Mucosa of descending colon (tissue), 3 donors: Measurements from ENCODE around the gene PEMT. TPM values are rescaled to one million over a fixed set of nuclear protein-coding genes. Genes with fewer than 3 reads are reported as not detected.

ENCODE experiments used
- ATAC-seq: fragments of 200-7000 bp; cut with Tn5 transposase; one replicate; pipeline ENCODE4 v1.9.1; 2020; ENCODE audit warnings: mild to moderate bottlenecking, moderate library complexity
- DNase-seq, 3 donors: peaks; one replicate each; pipeline ENCODE4 v3.0.0-alpha.2; 2020
- H3K36me3 ChIP-seq: fragments of 200-600 bp; one replicate; pipeline ENCODE4 v1.8.0; 2021; ENCODE audit warnings: low read depth, mild to moderate bottlenecking
- H3K4me1 ChIP-seq: fragments of 200-600 bp; one replicate; pipeline ENCODE4 v1.8.0; 2021; ENCODE audit warnings: low read depth, mild to moderate bottlenecking
- H3K4me3 ChIP-seq: fragments of 200-600 bp; one replicate; pipeline ENCODE4 v1.8.0; 2021; ENCODE audit warnings: mild to moderate bottlenecking
- H3K9me3 ChIP-seq: fragments of 200-600 bp; one replicate; pipeline ENCODE4 v1.8.0; 2021; ENCODE audit warnings: mild to moderate bottlenecking
- intact Hi-C, 2 donors: fragments of 100-400 bp; cut with DNase I in 1 of 2; cut with micrococcal nuclease in 1 of 2; formaldehyde crosslinking; loops; one replicate each; pipeline versions ENCODE4 v1.11.0 to v1.11.1; 2022; cut with DNase I, micrococcal nuclease
- total RNA-seq, 3 donors: library from RNA; stranded (reverse); fragmentation: NEBNext Ultra II Directional in 2 of 3; extraction: Animal tissue kit (Norgen Biotek cat#: 25700) in 2 of 3; gene quantifications; one replicate each; pipeline versions ENCODE4 v1.2.1 to v1.2.4, GENCODE V29; 2021 to 2023
- TF ChIP-seq, protein P1 (sequence below): fragments of 200-600 bp; IDR thresholded peaks from one replicate; pipeline ENCODE4 v1.8.0; 2022; ENCODE audit warnings: antibody characterized with exemption, mild to moderate bottlenecking
- donor health status: DM: no; HTN: no; CAD: no; lungs with moderate emphysema.
- donor health status: DM: no; HTN: no; CAD: no.
- donor health status: DM: no; HTN: yes; CAD: no.

PEMT gene
- total RNA-seq, 3 donors from 2014 or later = 15.4 to 18.3 (median 16.1) TPM

- intact Hi-C loops = no loop called here
- Histone ChIP-seq H3K4me1 (no peaks in the 10 kb centered on the region), H3K9me3 (no peaks in the 10 kb centered on the region), H3K36me3 (no peaks in the 10 kb centered on the region), H3K4me3 (no peak overlapping the region)
- TF ChIP-seq, protein P1, sequence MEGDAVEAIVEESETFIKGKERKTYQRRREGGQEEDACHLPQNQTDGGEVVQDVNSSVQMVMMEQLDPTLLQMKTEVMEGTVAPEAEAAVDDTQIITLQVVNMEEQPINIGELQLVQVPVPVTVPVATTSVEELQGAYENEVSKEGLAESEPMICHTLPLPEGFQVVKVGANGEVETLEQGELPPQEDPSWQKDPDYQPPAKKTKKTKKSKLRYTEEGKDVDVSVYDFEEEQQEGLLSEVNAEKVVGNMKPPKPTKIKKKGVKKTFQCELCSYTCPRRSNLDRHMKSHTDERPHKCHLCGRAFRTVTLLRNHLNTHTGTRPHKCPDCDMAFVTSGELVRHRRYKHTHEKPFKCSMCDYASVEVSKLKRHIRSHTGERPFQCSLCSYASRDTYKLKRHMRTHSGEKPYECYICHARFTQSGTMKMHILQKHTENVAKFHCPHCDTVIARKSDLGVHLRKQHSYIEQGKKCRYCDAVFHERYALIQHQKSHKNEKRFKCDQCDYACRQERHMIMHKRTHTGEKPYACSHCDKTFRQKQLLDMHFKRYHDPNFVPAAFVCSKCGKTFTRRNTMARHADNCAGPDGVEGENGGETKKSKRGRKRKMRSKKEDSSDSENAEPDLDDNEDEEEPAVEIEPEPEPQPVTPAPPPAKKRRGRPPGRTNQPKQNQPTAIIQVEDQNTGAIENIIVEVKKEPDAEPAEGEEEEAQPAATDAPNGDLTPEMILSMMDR = no peak
- DNase-seq (no peak), ATAC-seq (no peak)
Observed at GRCh38 chr17:17519886-17520285, 71.6 kb downstream of the PEMT start.

GRCh38 chr17:17518951-17519350 lies 72.6 kb downstream of the PEMT start:
- intact Hi-C loops = no loop called here
- Histone ChIP-seq H3K36me3 (no peaks in the 10 kb centered on the region), H3K9me3 (no peaks in the 10 kb centered on the region), H3K4me3 (no peak overlapping the region), H3K4me1 (no peaks in the 10 kb centered on the region)
- DNase-seq = peak in 1 of 3 donors; percentile 21
- ATAC-seq = no peak
- TF ChIP-seq, protein P1 = no peak

- ATAC-seq = no peak
- Histone ChIP-seq H3K36me3 (no peaks in the 10 kb centered on the region), H3K9me3 (no peaks in the 10 kb centered on the region), H3K4me3 (no peak overlapping the region), H3K4me1 (no peaks in the 10 kb centered on the region)
- TF ChIP-seq, protein P1 = no peak
- peak in 1 of 3 donors; percentile 43 for DNase-seq
- intact Hi-C loops = no loop called here
Observed at GRCh38 chr17:17518014-17518413, 73.5 kb downstream of the PEMT start.

GRCh38 chr17:17516941-17517720 lies 74.4 kb downstream of the PEMT start:
- ATAC-seq = peak; percentile 33
- Histone ChIP-seq H3K36me3 (no peaks in the 10 kb centered on the region), H3K9me3 (no peaks in the 10 kb centered on the region), H3K4me1 (no peaks in the 10 kb centered on the region), H3K4me3 (no peak overlapping the region)
- peak in 1 of 3 donors; percentile 44 for DNase-seq
- TF ChIP-seq, protein P1 = no peak
- intact Hi-C loops = no loop called here

DNA sequence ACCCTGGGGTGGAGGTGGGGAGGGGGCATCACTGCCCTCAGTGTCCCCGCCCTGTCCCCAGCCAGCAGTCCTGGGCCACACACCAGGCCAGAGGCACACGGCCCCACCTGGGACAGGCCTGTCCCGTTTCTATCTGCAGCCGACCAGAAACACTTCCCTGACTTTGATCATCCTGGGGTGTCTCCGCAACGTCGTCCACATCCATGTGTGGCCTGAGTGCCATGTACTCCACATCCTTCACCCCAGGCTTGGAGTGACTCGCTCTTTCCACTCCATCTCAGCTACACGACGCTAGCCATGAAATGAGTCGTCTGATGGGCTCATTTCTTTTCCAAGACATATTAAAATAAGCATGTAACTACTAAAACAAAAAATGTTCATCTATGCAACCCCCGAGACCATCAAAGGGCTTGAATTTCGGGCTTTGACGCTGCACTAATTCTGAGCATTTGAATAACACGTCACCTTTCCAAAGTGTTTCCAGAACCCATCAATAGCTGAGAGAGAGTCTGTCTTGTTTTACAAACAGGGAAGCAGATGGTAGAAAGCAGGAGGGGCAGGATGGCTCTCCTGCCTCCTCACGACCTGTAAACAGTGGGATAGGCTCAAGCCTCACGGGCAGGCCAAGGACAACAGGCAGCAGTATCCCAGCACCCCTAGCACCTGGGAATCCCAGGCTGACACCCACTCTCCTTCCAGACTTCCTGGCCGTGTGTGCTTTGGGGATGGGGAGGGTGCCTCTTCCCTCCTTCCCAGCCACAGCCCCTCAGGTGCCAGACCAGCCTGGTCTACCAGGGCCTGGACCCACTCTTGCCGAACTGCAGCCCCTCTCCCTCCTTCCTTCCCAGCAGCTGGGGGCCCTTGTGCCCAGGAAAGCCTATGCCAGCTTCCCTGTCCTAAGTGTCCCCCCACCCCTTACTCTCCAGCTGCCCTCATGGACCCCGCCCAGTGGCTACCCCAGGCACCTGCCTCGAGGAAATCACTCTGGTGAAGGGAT lies 75.3 kb downstream of the PEMT start:
- intact Hi-C loops = no loop called here
- no peaks in the 10 kb centered on the region for H3K36me3 ChIP-seq
- ATAC-seq (peak; percentile 23), DNase-seq (peak in 1 of 3 donors; percentile 38)
- no peaks in the 10 kb centered on the region for H3K4me1 ChIP-seq
- no peak overlapping the region for H3K4me3 ChIP-seq
- TF ChIP-seq, protein P1 = no peak
- no peaks in the 10 kb centered on the region for H3K9me3 ChIP-seq
